Caco-2 (cell line): ENCODE measurements around the gene TET3. TPM values are rescaled to one million over a fixed set of nuclear protein-coding genes. Genes with fewer than 3 reads are reported as not detected.

Experiments used
- BruUV-seq: library from RNA; stranded (reverse); fragments of 400-500 nt; replicated peaks from 2 replicates; lab custom pipeline; 2021; lab: Mats Ljungman, UMichigan
- CTCF ChIA-PET: fragments of 300-600 bp; sonication (Branson Sonifier 250); formaldehyde crosslinking; loops from one replicate; lab custom pipeline; 2022; ENCODE audit warnings: antibody characterized with exemption; lab: Charles Lee
- POLR2A ChIA-PET: fragments of 300-600 bp; sonication (Branson Sonifier 250); formaldehyde crosslinking; loops from one replicate; lab custom pipeline; 2022; ENCODE audit warnings: antibody characterized with exemption; lab: Charles Lee
- DNase-seq, 2 experiments: peaks; one replicate each; pipeline versions ENCODE4 v3.0.0 to v3.0.0-alpha.2; 2020 to 2022
- H3K27me3 ChIP-seq: replicated peaks from 2 replicates; pipeline ENCODE4 v1.6.0; 2011; ENCODE audit warnings: low read length; ENCODE audit not compliant: control insufficient read depth, insufficient read depth
- H3K36me3 ChIP-seq: 2 replicates; pipeline ENCODE4 v1.5.1; 2011; ENCODE audit warnings: low read length; ENCODE audit not compliant: control insufficient read depth, insufficient read depth
- H3K4me1 ChIP-seq: fragments of 250-450 bp; sonication (Bioruptor Pico); 2 replicates; pipeline ENCODE4 v1.5.1; 2020; ENCODE audit warnings: mild to moderate bottlenecking
- H3K4me3 ChIP-seq: 2 replicates; pipeline ENCODE4 v1.5.1; 2011; ENCODE audit warnings: low read depth, mild to moderate bottlenecking, control low read depth, low read length
- H3K9me3 ChIP-seq: fragments of 250-450 bp; sonication (Bioruptor Pico); 2 replicates; pipeline ENCODE4 v1.5.1; 2020; ENCODE audit warnings: mild to moderate bottlenecking, moderate library complexity
- H3K27ac Mint-ChIP-seq: one replicate; pipeline ENCODE4 v1.8.0; 2022; ENCODE audit warnings: mixed read lengths; ENCODE audit not compliant: unreplicated experiment
- H3K27me3 Mint-ChIP-seq: one replicate; pipeline ENCODE4 v1.8.0; 2022; ENCODE audit warnings: mixed read lengths; ENCODE audit not compliant: insufficient read depth, unreplicated experiment
- H3K36me3 Mint-ChIP-seq: one replicate; pipeline ENCODE4 v1.8.0; 2022; ENCODE audit warnings: mild to moderate bottlenecking, mixed read lengths; ENCODE audit not compliant: insufficient read depth, unreplicated experiment
- H3K4me1 Mint-ChIP-seq: one replicate; pipeline ENCODE4 v1.8.0; 2022; ENCODE audit warnings: low read depth, mixed read lengths; ENCODE audit not compliant: unreplicated experiment
- H3K4me3 Mint-ChIP-seq: one replicate; pipeline ENCODE4 v1.8.0; 2022; ENCODE audit warnings: mild to moderate bottlenecking, moderate library complexity, mixed read lengths; ENCODE audit not compliant: unreplicated experiment
- H3K9me3 Mint-ChIP-seq: one replicate; pipeline ENCODE4 v1.8.0; 2022; ENCODE audit warnings: mixed read lengths; ENCODE audit not compliant: unreplicated experiment
- intact Hi-C: fragments of 100-400 bp; cut with micrococcal nuclease; formaldehyde crosslinking; loops from one replicate; pipeline ENCODE4 v1.10.0; 2022; ENCODE audit not compliant: unreplicated experiment
- total RNA-seq: library from RNA; stranded (reverse); gene quantifications from 2 replicates; pipeline ENCODE4 v1.2.3, GENCODE V29; 2022
- TF ChIP-seq, protein P1 (sequence below), 2 experiments: fragments of 200-600 bp in 1 of 2; IDR thresholded peaks; 1 replicate in 1 of 2; 2 replicates in 1 of 2; pipeline versions ENCODE4 v1.5.1 to v1.8.0; 2011 to 2022; ENCODE audit warnings: antibody characterized with exemption in 1 of 2, control low read depth in 1 of 2, inconsistent platforms in 1 of 2, low read depth in 1 of 2, low read length in 1 of 2, mild to moderate bottlenecking in 1 of 2, moderate library complexity in 1 of 2; ENCODE audit not compliant: insufficient read depth in 1 of 2, severe bottlenecking in 1 of 2, unreplicated experiment in 1 of 2

Gene TET3
- total RNA-seq, 1 experiment from 2014 or later, result 27.5 TPM

DNA sequence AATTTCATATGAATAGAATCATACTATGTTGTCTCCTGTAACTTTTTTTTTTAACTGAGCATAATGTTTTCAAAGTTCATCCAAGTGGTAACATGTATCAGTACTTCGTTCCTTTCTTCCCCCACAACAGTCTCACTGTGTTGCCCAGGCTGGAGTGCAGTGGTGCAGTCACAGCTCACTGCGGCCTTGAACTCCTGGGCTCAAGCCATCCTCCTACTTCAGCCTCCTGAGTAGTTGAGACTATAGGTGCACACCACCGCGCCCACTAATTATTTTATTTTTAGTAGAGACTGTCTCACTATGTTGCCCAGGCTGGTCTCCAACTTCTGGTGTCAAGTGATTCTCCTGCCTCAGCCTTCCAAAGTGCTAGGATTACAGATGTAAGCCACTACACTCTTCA lies 23.4 kb upstream of the TET3 start:
- 0 out of 2 replicates have a peak, but pooled peaks cover 4% of the 10 kb centered on the region for H3K9me3 ChIP-seq
- H3K27me3 ChIP-seq, result no peaks in the 10 kb centered on the region
- Mint-ChIP-seq H3K9me3 (peaks cover 10% of the 10 kb centered on the region), H3K4me3 (no peak overlapping the region), H3K27me3 (no peaks in the 10 kb centered on the region), H3K4me1 (no peaks in the 10 kb centered on the region), H3K27ac (no peak overlapping the region), H3K36me3 (peaks cover 35% of the 10 kb centered on the region)
- H3K36me3 ChIP-seq, result no peaks in the 10 kb centered on the region; the same call in 1 of the 2 replicates
- intact Hi-C loops, result no loop called here
- peaks cover 12% of the 10 kb centered on the region for H3K4me1 ChIP-seq
- ChIA-PET POLR2A (interaction anchor here (0.7 kb wide), 1 partner anchor 128 kb away, joined by 4 read pairs; no protein-coding TSS in a partner anchor), CTCF (no interaction called here)
- H3K4me3 ChIP-seq, result no peak overlapping the region
- no peak for DNase-seq
- BruUV-seq, result no TSS peak
- TF ChIP-seq, protein P1, sequence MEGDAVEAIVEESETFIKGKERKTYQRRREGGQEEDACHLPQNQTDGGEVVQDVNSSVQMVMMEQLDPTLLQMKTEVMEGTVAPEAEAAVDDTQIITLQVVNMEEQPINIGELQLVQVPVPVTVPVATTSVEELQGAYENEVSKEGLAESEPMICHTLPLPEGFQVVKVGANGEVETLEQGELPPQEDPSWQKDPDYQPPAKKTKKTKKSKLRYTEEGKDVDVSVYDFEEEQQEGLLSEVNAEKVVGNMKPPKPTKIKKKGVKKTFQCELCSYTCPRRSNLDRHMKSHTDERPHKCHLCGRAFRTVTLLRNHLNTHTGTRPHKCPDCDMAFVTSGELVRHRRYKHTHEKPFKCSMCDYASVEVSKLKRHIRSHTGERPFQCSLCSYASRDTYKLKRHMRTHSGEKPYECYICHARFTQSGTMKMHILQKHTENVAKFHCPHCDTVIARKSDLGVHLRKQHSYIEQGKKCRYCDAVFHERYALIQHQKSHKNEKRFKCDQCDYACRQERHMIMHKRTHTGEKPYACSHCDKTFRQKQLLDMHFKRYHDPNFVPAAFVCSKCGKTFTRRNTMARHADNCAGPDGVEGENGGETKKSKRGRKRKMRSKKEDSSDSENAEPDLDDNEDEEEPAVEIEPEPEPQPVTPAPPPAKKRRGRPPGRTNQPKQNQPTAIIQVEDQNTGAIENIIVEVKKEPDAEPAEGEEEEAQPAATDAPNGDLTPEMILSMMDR (IDR thresholded peaks at IDR 0.05; ENCODE audit: insufficient read depth in 1 of 2, low read depth in 1 of 2, low read length in 1 of 2, severe bottlenecking in 1 of 2, unreplicated experiment in 1 of 2), result no peak

DNA sequence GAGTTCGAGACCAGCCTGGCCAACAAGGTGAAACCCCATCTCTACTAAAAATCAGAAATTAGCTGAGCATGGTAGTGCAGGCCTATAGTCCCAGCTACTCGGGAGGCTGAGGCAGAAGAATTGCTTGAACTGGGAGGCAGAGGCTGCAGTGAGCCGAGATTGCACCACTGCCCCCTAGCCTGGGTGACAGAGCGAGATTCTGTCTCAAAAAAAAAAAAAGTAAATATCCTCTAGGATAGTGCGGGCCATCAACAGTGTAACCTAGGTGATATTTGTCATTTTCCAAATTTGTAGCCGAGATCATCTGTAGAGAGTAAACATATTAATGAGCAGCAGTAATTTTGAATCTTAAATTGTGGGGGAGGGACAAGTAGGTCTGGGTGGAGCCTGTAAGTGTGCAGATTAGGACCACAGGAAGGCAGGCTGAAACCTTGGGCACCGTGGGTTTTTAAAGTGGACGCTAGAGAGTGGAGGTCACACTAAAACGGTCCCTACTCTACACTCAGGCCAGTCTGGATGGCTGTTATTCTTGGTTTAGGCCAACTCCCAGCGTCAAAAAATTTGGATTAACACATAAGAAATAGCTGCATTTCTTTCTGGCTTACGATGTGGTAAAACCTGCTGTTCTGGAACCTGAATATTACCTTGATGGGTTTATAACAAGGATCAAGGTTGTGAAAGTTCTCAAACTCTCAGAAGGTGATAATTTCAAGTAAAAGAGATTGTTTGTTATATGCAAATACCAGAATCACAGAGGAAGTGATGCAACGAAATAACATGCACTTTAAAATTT lies 22.7 kb upstream of the TET3 start:
- TSS peak; percentile 11 for BruUV-seq
- no peaks in the 10 kb centered on the region for H3K4me1 Mint-ChIP-seq
- TF ChIP-seq, protein P1 (IDR thresholded peaks at IDR 0.05; ENCODE audit: insufficient read depth in 1 of 2, low read depth in 1 of 2, low read length in 1 of 2, severe bottlenecking in 1 of 2, unreplicated experiment in 1 of 2), result no peak

DNA sequence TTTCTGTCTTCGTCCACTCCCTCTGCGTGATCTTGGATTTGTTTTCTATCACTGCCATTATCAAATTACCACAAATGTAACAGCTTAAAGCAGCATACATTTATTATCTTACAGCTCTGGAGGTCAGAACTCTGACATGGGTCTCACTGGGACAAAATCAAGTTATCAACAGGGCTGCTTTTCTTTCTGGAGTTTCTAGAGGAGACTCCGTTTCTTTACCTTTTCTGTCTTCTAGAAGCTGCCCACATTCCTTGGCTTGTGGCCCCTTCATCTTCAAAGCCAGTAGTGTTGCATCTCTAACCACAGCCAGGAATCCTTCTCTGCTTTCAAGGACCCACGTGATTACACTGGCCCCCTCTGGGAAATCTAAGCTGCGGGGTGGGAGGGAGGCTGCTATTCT lies 21.9 kb upstream of the TET3 start:
- Mint-ChIP-seq H3K27me3 (no peaks in the 10 kb centered on the region), H3K4me1 (no peaks in the 10 kb centered on the region), H3K9me3 (peaks cover 10% of the 10 kb centered on the region), H3K4me3 (no peak overlapping the region), H3K27ac (no peak overlapping the region), H3K36me3 (peaks cover 19% of the 10 kb centered on the region)
- BruUV-seq, result no TSS peak
- no peak overlapping the region for H3K4me3 ChIP-seq
- no peaks in the 10 kb centered on the region for H3K27me3 ChIP-seq
- TF ChIP-seq, protein P1 (IDR thresholded peaks at IDR 0.05; ENCODE audit: insufficient read depth in 1 of 2, low read depth in 1 of 2, low read length in 1 of 2, severe bottlenecking in 1 of 2, unreplicated experiment in 1 of 2), result no peak
- intact Hi-C loops, result no loop called here
- peaks cover 12% of the 10 kb centered on the region for H3K4me1 ChIP-seq
- no peaks in the 10 kb centered on the region; the same call in 1 of the 2 replicates for H3K36me3 ChIP-seq
- no peak for DNase-seq
- ChIA-PET POLR2A (no interaction called here), CTCF (no interaction called here)
- H3K9me3 ChIP-seq, result 0 out of 2 replicates have a peak, but pooled peaks cover 4% of the 10 kb centered on the region

More for the DNA sequence above, 22.7 kb upstream of the TET3 start:
- H3K4me3 ChIP-seq, result no peak overlapping the region
- intact Hi-C loops, result no loop called here
- H3K9me3 ChIP-seq, result 0 out of 2 replicates have a peak, but pooled peaks cover 4% of the 10 kb centered on the region
- H3K9me3 Mint-ChIP-seq, result peaks cover 10% of the 10 kb centered on the region
- no peak for DNase-seq
- H3K36me3 ChIP-seq, result no peaks in the 10 kb centered on the region; the same call in 1 of the 2 replicates
- H3K4me1 ChIP-seq, result peaks cover 12% of the 10 kb centered on the region
- no peaks in the 10 kb centered on the region for H3K27me3 Mint-ChIP-seq
- no peak overlapping the region for H3K4me3 Mint-ChIP-seq
- H3K27me3 ChIP-seq, result no peaks in the 10 kb centered on the region
- H3K27ac Mint-ChIP-seq, result no peak overlapping the region
- CTCF ChIA-PET, result no interaction called here
- POLR2A ChIA-PET, result interaction anchor here (0.7 kb wide), 1 partner anchor 127 kb away, joined by 4 read pairs; no protein-coding TSS in a partner anchor
- H3K36me3 Mint-ChIP-seq, result peaks cover 27% of the 10 kb centered on the region
